Fibroblast of pulmonary artery (primary cell): Measurements from ENCODE around the gene NRIP2.

Source experiments
- DNase-seq: peaks from one replicate; pipeline ENCODE4 v3.0.0-alpha.2; 2010; ENCODE audit warnings: low read depth
- H3K4me3 ChIP-seq: replicated peaks from 2 replicates; pipeline ENCODE4 v1.5.1; 2011; ENCODE audit warnings: low read depth, mild to moderate bottlenecking, control low read depth, low read length, moderate library complexity
- TF ChIP-seq, protein P1 (sequence below): IDR thresholded peaks from 2 replicates; pipeline ENCODE4 v1.5.1; 2011; ENCODE audit warnings: mild to moderate bottlenecking, control low read depth, low read length, inconsistent platforms; ENCODE audit errors: missing control alignments

Gene NRIP2

DNA sequence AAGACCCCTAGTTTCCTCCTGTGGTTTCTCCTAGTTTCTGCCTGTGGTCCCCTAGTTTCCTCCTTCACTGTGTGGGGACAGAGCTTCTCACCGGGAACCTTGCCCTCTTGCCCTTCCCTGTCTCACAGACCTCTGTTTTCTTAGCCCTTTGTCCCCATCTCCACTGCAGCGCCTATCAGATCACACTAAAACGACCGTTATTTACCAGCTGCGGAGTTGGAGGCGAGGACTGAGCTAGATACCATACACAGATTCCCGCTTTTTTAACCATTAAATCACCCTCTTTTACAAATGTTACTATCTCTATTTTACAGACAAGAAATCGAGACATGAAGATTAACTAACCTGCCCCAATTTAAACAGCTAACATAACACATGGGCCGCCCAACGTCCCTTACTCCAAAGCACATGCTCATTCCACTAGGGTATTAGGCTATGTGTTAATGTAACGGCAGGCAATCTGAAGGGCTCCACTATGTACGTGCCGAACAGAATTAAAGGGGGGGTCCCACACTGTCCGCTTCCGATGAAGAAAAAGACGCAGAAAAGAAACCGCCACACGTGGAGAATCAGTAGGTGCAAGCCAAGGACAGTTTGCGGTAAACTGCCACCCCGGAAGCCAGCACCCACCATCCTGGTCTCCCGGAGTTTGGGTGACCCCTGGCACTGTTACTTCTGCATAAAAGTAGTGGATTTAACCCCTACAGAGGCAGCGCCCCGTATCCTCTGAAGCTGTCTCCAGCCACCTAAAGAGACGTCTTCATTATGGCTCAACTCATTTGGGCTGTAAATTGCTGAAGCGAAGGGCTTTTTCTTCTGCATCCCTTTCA is 41.9 kb downstream of the NRIP2 start:
- H3K4me3 ChIP-seq, result no peak overlapping the region
- TF ChIP-seq, protein P1, sequence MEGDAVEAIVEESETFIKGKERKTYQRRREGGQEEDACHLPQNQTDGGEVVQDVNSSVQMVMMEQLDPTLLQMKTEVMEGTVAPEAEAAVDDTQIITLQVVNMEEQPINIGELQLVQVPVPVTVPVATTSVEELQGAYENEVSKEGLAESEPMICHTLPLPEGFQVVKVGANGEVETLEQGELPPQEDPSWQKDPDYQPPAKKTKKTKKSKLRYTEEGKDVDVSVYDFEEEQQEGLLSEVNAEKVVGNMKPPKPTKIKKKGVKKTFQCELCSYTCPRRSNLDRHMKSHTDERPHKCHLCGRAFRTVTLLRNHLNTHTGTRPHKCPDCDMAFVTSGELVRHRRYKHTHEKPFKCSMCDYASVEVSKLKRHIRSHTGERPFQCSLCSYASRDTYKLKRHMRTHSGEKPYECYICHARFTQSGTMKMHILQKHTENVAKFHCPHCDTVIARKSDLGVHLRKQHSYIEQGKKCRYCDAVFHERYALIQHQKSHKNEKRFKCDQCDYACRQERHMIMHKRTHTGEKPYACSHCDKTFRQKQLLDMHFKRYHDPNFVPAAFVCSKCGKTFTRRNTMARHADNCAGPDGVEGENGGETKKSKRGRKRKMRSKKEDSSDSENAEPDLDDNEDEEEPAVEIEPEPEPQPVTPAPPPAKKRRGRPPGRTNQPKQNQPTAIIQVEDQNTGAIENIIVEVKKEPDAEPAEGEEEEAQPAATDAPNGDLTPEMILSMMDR, result no peak
- DNase-seq, result no peak

GRCh38 chr12:2791089-2791488 is 43.7 kb downstream of the NRIP2 start:
- TF ChIP-seq, protein P1, result no peak
- H3K4me3 ChIP-seq, result no peak overlapping the region
- DNase-seq, result no peak

DNA sequence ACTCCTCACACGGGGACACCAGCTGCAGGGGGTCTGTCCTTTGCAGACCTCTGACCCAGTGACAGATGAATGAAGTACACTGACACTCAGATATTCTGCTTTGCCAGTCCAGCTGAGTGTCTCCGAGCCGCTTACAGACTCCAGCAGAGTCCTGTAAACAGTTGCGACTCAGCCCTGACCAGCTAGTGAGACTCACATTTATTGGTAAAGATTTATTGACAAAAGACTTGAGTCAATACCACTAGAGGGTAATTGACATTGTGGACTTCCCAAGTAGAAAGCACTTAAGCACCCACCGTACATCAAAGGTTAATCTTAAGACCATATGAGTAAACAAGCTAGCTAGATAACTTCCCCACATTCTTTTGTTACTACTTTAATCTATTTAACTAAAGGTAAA is 49.8 kb downstream of the NRIP2 start:
- TF ChIP-seq, protein P1, result no peak
- no peak overlapping the region for H3K4me3 ChIP-seq
- no peak for DNase-seq

DNA sequence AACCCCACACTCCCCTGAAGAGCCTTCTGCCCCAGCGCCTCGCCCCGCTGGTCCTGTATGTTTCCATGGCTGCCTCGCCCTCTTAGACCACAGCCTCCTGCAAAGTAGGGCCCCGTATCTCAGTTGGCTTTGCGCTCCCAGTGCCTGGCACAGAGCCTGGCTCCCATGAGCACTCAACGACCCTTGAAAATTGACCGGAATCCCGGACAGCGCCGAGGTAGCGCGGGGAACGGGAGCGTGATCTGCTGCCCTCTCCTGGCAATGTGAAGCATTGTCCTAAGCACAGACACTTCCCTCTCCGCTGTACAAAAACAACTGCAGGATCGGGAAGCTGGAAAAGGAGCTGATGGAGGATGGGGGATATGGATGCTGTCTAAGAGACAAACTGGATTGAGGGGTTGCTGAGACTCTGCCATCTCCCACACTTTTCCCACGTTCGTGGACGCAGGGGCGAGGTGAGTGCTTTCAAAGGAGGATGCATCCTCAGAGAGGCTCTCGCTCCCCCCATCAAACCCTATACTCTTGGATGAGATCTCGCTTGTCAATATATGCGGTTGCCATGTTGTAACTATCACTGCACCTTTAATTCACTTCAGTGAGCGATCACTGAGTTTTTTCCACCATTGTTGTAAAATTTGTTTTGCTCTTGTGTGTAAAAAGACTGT is 50.8 kb downstream of the NRIP2 start:
- TF ChIP-seq, protein P1, result peak; percentile 98
- DNase-seq, result peak; percentile 60
- no peak overlapping the region for H3K4me3 ChIP-seq

DNA sequence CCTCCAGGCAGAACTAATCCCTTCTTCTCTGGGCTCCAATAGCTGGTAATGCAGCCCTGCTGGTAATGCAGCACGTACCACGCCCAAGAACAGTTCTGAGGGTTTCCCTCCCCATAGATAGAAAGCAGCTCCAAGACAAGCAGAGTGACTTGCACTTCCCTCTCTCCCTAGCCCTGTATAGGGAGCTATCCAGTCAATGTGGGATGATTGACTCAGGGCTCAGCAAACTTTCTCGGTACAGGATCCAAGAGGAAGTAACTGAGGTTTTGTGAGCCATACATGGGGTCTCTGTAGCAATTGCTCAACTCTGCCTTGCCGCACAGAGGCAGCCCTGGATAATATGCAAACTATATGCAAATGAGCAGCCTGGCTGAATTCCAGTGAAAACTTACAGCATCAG is 55.6 kb downstream of the NRIP2 start:
- DNase-seq, result no peak
- TF ChIP-seq, protein P1, result no peak
- no peak overlapping the region for H3K4me3 ChIP-seq

DNA sequence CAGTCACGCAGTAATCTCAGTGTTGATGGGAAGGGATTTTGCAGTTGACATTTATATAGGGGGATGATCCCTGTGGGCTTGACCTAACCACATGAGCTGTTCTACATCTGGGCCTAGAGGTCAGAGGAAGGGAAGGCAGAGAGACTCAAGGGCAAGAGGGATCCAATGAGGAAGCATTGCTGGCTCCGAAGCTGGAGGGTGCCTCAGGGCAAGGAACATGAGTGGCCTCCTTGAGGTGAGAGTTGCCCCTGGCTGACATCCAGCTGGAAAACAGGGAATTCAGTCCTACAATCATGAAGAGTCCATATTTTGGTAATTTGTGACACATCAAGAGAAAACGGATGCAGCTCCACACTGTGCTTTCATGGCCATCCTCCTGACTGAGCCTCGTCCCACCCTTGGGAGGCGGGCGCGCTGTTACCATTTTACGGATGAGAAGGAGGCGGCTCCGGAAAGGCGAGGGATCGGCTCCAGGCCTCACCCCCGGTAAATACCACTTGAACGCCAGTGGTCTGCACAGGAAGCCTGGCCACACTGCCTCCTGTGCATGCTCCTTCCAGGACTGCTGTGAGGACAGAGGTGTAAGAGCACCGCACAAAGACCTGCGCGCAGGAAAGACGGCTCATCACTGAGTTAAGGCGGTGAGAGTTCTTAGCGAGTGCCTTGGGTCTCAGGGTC is 58.6 kb downstream of the NRIP2 start:
- no peak overlapping the region for H3K4me3 ChIP-seq
- TF ChIP-seq, protein P1, result no peak
- DNase-seq, result no peak
